MM.1S (cell line): ENCODE data around the gene TUBA3E.

Experiments
- CTCF ChIP-seq: fragments of 300-600 bp; sonication (generic); IDR thresholded peaks from 2 replicates; pipeline ENCODE4 v1.5.1; 2016; ENCODE audit warnings: antibody characterized with exemption, low read length, mixed read lengths
- EZH2 ChIP-seq: fragments of 300-600 bp; sonication (generic); optimal IDR thresholded peaks from 2 replicates; pipeline ENCODE3; 2017; ENCODE audit warnings: low read depth, mild to moderate bottlenecking, antibody characterized with exemption, low read length, mixed read lengths
- EZH2phosphoT487 ChIP-seq: fragments of 300-600 bp; sonication (generic); IDR thresholded peaks from 2 replicates; pipeline ENCODE4 v1.6.1; 2018; ENCODE audit warnings: antibody characterized with exemption, low read length

DNA sequence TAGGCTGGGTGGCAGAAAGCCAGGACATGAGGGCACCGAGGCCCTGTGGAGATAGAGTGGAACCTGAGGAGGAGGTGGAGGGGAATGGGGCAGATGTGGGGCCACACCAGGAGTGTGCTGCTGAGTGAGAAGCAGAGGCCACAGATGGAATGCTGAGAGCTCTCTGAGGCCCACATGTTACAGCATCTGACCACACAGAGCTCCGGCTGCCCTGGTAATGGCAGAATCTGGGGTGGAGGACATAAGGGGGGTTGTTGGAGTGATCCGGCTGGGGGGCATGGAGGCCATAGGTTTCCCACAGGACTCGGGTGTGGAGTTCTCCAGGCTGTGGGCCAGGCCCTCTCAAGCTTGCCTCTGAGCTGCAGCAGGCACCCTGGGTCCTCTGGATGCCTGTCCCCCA lies 12.3 kb downstream of the TUBA3E start:
- no peak for TF ChIP-seq CTCF
- TF ChIP-seq EZH2phosphoT487 = no peak
- TF ChIP-seq EZH2 = no peak
